IPS DF 4.7 (cell line): ENCODE data around the gene DUSP23.

Experiments used
- DNase-seq: peaks from one replicate; pipeline ENCODE4 v3.0.0-alpha.2; 2013; ENCODE audit warnings: low spot score; ENCODE audit errors: extremely low read depth

The DUSP23 gene

DNA sequence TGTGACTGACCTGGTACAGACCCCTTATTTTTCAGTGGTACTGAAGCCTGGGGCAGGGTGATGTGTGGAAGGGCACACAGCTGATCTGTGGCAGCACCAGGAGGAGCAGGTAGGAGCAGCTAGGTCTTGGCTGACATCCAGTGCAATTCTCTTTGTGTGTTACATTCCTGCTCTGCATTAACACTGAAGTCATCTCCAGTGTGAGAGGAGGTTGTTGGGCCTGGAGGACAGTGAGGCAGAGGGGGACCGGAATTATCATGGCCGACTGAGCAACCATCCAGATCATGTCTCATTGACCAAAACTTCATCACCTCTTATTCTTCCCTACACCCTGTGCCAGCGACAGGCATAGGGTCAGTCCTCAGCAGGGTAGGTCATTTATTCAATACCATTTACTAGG, 47.4 kb downstream of the DUSP23 start:
- no peak for DNase-seq

GRCh38 chr1:159828581-159829272, 48.0 kb downstream of the DUSP23 start:
- DNase-seq = no peak

DNA sequence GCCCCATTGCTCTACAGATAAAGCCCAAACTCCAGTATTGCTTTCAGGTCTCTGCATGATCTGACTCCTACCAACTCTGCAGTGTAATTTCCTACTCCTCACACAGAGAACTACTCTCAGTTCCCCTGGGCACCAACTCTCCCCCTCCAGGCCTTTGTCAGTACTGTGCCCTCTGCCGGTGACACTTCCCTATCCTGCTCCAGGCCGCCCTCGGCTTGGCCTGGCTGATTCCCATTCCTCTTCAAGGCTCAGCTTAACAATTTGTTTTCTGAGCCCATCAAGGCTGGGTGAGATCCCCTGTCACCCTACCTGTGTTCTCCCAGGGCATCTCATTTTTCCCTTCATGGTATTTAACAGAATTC, 48.5 kb downstream of the DUSP23 start:
- DNase-seq = no peak

- DNase-seq = no peak
These were observed 49.2 kb downstream of the DUSP23 start for GRCh38 chr1:159829822-159830465.

- DNase-seq = no peak
These were observed 50.0 kb downstream of the DUSP23 start for GRCh38 chr1:159830722-159831121.

GRCh38 chr1:159831412-159832141, 50.8 kb downstream of the DUSP23 start:
- DNase-seq = no peak
